IMR-90 (cell line): ENCODE results near the gene CD86. TPM values are rescaled to one million over a fixed set of nuclear protein-coding genes. Genes with fewer than 3 reads are reported as not detected.

Source experiments
- ATAC-seq: fragments of 200-7000 bp; cut with Tn5 transposase; 2 replicates; pipeline ENCODE4 v1.9.1; 2020; ENCODE audit warnings: low read depth, mild to moderate bottlenecking, moderate library complexity
- BruUV-seq: library from RNA; stranded (reverse); fragments of 400-500 nt; replicated peaks from 2 replicates; lab custom pipeline; 2021; lab: Mats Ljungman, UMichigan
- CTCF ChIA-PET: fragments of 300-600 bp; formaldehyde crosslinking; extraction: SDS; loops from one replicate; lab custom pipeline; 2021; ENCODE audit warnings: antibody characterized with exemption; lab: Yijun Ruan, JAX
- POLR2A ChIA-PET: fragments of 300-600 bp; sonication (Branson Sonifier 250); formaldehyde crosslinking; loops from one replicate; lab custom pipeline; 2022; ENCODE audit warnings: antibody characterized with exemption; ENCODE audit not compliant: unreplicated experiment; lab: Charles Lee
- DNase-seq: peaks from one replicate; pipeline ENCODE4 v3.0.0; 2013
- H2AFZ ChIP-seq: replicated peaks from 2 replicates; pipeline ENCODE3; 2013; ENCODE audit warnings: low read length, mild to moderate bottlenecking; ENCODE audit not compliant: poor library complexity
- H2AK5ac ChIP-seq: 2 replicates; pipeline ENCODE4 v1.6.1; 2013; ENCODE audit warnings: low read depth, low read length, inconsistent platforms
- H2AK9ac ChIP-seq: replicated peaks from 2 replicates; pipeline ENCODE3; 2013; ENCODE audit warnings: mild to moderate bottlenecking, low read depth, low read length, moderate library complexity; ENCODE audit not compliant: poor library complexity
- H2BK120ac ChIP-seq: 2 replicates; pipeline ENCODE4 v1.6.1; 2013; ENCODE audit warnings: low read depth, low read length, inconsistent platforms
- H2BK15ac ChIP-seq: 3 replicates; pipeline ENCODE4 v1.6.1; 2013; ENCODE audit warnings: low read depth, low read length, inconsistent platforms
- H2BK20ac ChIP-seq: 2 replicates; pipeline ENCODE4 v1.6.1; 2013; ENCODE audit warnings: low read depth, mild to moderate bottlenecking, inconsistent platforms, low read length, moderate library complexity
- H2BK5ac ChIP-seq: 2 replicates; pipeline ENCODE4 v1.6.1; 2013; ENCODE audit warnings: mild to moderate bottlenecking, low read depth, low read length, inconsistent platforms; ENCODE audit not compliant: poor library complexity, severe bottlenecking
- H3K14ac ChIP-seq: replicated peaks from 2 replicates; pipeline ENCODE4 v1.6.1; 2013; ENCODE audit warnings: low read depth, low read length, inconsistent platforms
- H3K18ac ChIP-seq: 2 replicates; pipeline ENCODE4 v1.6.1; 2013; ENCODE audit warnings: low read depth, low read length, control low read depth
- H3K23ac ChIP-seq: 2 replicates; pipeline ENCODE4 v1.6.1; 2013; ENCODE audit warnings: low read depth, low read length, inconsistent platforms
- H3K27ac ChIP-seq: 2 replicates; pipeline ENCODE4 v1.5.1; 2013; ENCODE audit warnings: mild to moderate bottlenecking, control low read depth, low read length; ENCODE audit not compliant: insufficient read depth
- H3K27me3 ChIP-seq: 2 replicates; pipeline ENCODE4 v1.6.1; 2013; ENCODE audit warnings: low read length; ENCODE audit not compliant: control insufficient read depth, insufficient read depth
- H3K36me3 ChIP-seq: 2 replicates; pipeline ENCODE4 v1.6.1; 2013; ENCODE audit warnings: low read length, mixed read lengths; ENCODE audit not compliant: control insufficient read depth, insufficient read depth
- H3K4ac ChIP-seq: 2 replicates; pipeline ENCODE4 v1.6.1; 2013; ENCODE audit warnings: low read depth, low read length, inconsistent platforms
- H3K4me1 ChIP-seq: 2 replicates; pipeline ENCODE4 v1.6.1; 2013; ENCODE audit warnings: low read length, mixed read lengths; ENCODE audit not compliant: control insufficient read depth, insufficient read depth
- H3K4me2 ChIP-seq: 2 replicates; pipeline ENCODE4 v1.6.1; 2013; ENCODE audit warnings: low read depth, mild to moderate bottlenecking, control low read depth, low read length, moderate library complexity
- H3K4me3 ChIP-seq: 2 replicates; pipeline ENCODE4 v1.5.1; 2013; ENCODE audit warnings: low read depth, mild to moderate bottlenecking, control low read depth, low read length, moderate library complexity; ENCODE audit not compliant: insufficient read depth
- H3K56ac ChIP-seq: 2 replicates; pipeline ENCODE4 v1.6.1; 2013; ENCODE audit warnings: low read length, inconsistent platforms; ENCODE audit not compliant: insufficient read depth; ENCODE audit errors: extremely low read depth
- H3K79me1 ChIP-seq, 2 experiments: 2 replicates each; pipeline ENCODE4 v1.6.1; 2013; ENCODE audit warnings: low read length in 2 of 2, inconsistent platforms in 1 of 2, low read depth in 1 of 2
- H3K9ac ChIP-seq: 2 replicates; pipeline ENCODE4 v1.6.1; 2013; ENCODE audit warnings: low read depth, low read length, control low read depth
- H3K9me1 ChIP-seq: 2 replicates; pipeline ENCODE4 v1.6.1; 2013; ENCODE audit warnings: low read length, inconsistent platforms; ENCODE audit not compliant: insufficient read depth
- H3K9me3 ChIP-seq: 2 replicates; pipeline ENCODE4 v1.6.1; 2013; ENCODE audit warnings: low read length; ENCODE audit not compliant: control insufficient read depth, insufficient read depth
- H4K20me1 ChIP-seq: 2 replicates; pipeline ENCODE4 v1.6.1; 2013; ENCODE audit warnings: low read length, inconsistent platforms; ENCODE audit not compliant: insufficient read depth
- H4K5ac ChIP-seq: 2 replicates; pipeline ENCODE4 v1.6.1; 2013; ENCODE audit warnings: mild to moderate bottlenecking, low read depth, low read length, control low read depth
- H4K8ac ChIP-seq, 2 experiments: 2 replicates each; pipeline ENCODE4 v1.6.1; 2013; ENCODE audit warnings: low read depth in 2 of 2, low read length in 2 of 2, control low read depth in 1 of 2, inconsistent platforms in 1 of 2
- H4K91ac ChIP-seq: 2 replicates; pipeline ENCODE4 v1.6.1; 2013; ENCODE audit warnings: low read depth, low read length, inconsistent platforms; ENCODE audit not compliant: insufficient read depth
- BHLHE40 ChIP-seq: fragments of 150-350 bp; IDR thresholded peaks from 2 replicates; pipeline ENCODE4 v1.6.1; 2016; ENCODE audit warnings: mild to moderate bottlenecking, low read depth, low read length
- CEBPB ChIP-seq: IDR thresholded peaks from 2 replicates; pipeline ENCODE4 v1.6.1; 2012; ENCODE audit warnings: low read depth, low read length, improper control_type of control experiment
- CHD1 ChIP-seq: IDR thresholded peaks from 2 replicates; pipeline ENCODE4 v1.6.1; 2012; ENCODE audit warnings: low read depth, low read length, improper control_type of control experiment
- FOS ChIP-seq: fragments of 150-350 bp; IDR thresholded peaks from 2 replicates; pipeline ENCODE4 v1.6.1; 2016; ENCODE audit warnings: low read depth, low read length
- MAFK ChIP-seq: IDR thresholded peaks from 2 replicates; pipeline ENCODE4 v1.6.1; 2012; ENCODE audit warnings: low read depth, low read length, improper control_type of control experiment
- MAZ ChIP-seq: IDR thresholded peaks from 2 replicates; pipeline ENCODE4 v1.6.1; 2012; ENCODE audit warnings: low read depth, mild to moderate bottlenecking, low read length, improper control_type of control experiment, moderate library complexity, borderline replicate concordance
- MXI1 ChIP-seq: IDR thresholded peaks from 2 replicates; pipeline ENCODE4 v1.6.1; 2012; ENCODE audit warnings: low read depth, mild to moderate bottlenecking, low read length, moderate library complexity, borderline replicate concordance
- NFE2L2 ChIP-seq: fragments of 150-350 bp; IDR thresholded peaks from 2 replicates; pipeline ENCODE4 v1.6.1; 2016; ENCODE audit warnings: low read depth, mild to moderate bottlenecking, low read length
- POLR2A ChIP-seq: IDR thresholded peaks from 2 replicates; pipeline ENCODE4 v1.6.1; 2012; ENCODE audit warnings: mild to moderate bottlenecking, low read depth, low read length
- RAD21 ChIP-seq: IDR thresholded peaks from 2 replicates; pipeline ENCODE4 v1.6.1; 2012; ENCODE audit warnings: low read length, improper control_type of control experiment
- RCOR1 ChIP-seq: IDR thresholded peaks from 2 replicates; pipeline ENCODE4 v1.6.1; 2012; ENCODE audit warnings: mild to moderate bottlenecking, low read length, improper control_type of control experiment; ENCODE audit not compliant: insufficient replicate concordance
- RFX5 ChIP-seq: IDR thresholded peaks from 2 replicates; pipeline ENCODE4 v1.8.0; 2012; ENCODE audit warnings: low read depth, mild to moderate bottlenecking, low read length, moderate library complexity
- WGBS, 2 experiments: methylation state at CpG; one replicate each; pipeline versions ENCODE4 v1.1.5 to v1.1.7; 2013; ENCODE audit warnings: missing lambda C conversion rate in 2 of 2; ENCODE audit not compliant: insufficient read length in 1 of 2; ENCODE audit errors: extremely low coverage in 2 of 2; 5-methylcytosine and 5-hydroxymethylcytosine counted together
- dilution Hi-C: fragments of 300-500 bp; cut with HindIII; formaldehyde crosslinking; loops from one replicate; pipeline ENCODE4 v1.14.3; 2018; ENCODE audit warnings: low sequenced_read_pairs; ENCODE audit not compliant: unreplicated experiment
- in situ Hi-C: fragments of 300-500 bp; cut with MboI; formaldehyde crosslinking; loops from 3 replicates; pipeline ENCODE4 v1.14.3; 2019; ENCODE audit warnings: low sequenced_read_pairs, inconsistent platforms, mixed read lengths
- intact Hi-C: fragments of 100-400 bp; cut with micrococcal nuclease; formaldehyde crosslinking; loops from 2 replicates; pipeline ENCODE4 v1.10.0; 2022
- polyA plus RNA-seq, 3 experiments: library from polyadenylated mRNA; depleted of rRNA; stranded (reverse); fragments of >200 nt; gene quantifications; 2 replicates each; pipeline ENCODE4 v1.2.3, GENCODE V29; 2012; ENCODE audit warnings: low replicate concordance in 1 of 3
- total RNA-seq: library from RNA; depleted of rRNA; stranded (reverse); fragments of >200 nt; gene quantifications from 2 replicates; pipeline ENCODE4 v1.2.3, GENCODE V29; 2012
- TF ChIP-seq, protein P1 (sequence below): conservative IDR thresholded peaks from 2 replicates; pipeline ENCODE4 v1.5.1; 2012; ENCODE audit warnings: mild to moderate bottlenecking, low read depth, low read length, improper control_type of control experiment
- TF ChIP-seq, protein P2 (sequence below): fragments of 150-350 bp; IDR thresholded peaks from 2 replicates; pipeline ENCODE4 v1.6.1; 2017; ENCODE audit warnings: mild to moderate bottlenecking, antibody characterized with exemption, low read length, low read depth
- TF ChIP-seq, protein P3 (sequence below): fragments of 150-350 bp; IDR thresholded peaks from 2 replicates; pipeline ENCODE4 v1.6.1; 2016; ENCODE audit warnings: low read depth, mild to moderate bottlenecking, low read length, moderate library complexity, borderline replicate concordance

Gene CD86
- total and polyA plus RNA-seq, 2 of the 4 experiments (the other 2 are of a cell fraction), result not detected

DNA sequence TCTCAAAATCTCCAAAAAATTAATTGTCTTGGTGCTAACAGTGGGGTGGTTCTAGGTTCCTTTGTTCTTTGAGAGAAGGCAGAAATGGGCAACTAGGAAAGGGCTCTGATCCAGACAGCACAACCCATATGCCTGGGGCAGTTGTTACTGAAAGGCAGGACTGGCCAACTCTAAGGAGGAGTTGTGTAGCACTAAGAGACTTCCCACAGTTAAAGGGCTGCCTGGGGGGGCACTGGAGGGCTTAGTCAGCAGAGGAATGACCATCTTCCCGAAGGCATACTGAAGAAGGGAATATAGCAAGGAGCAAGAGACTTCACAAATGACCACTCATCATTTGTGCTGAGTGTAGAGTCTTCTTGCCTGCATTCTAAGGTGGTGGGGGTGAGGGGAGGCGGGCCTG is 48.9 kb upstream of the CD86 start:
- H3K27me3 ChIP-seq, result peaks cover 2% of the 10 kb centered on the region
- H4K5ac ChIP-seq, result no peak overlapping the region
- no peak overlapping the region for H3K23ac ChIP-seq
- H3K18ac ChIP-seq, result no peak overlapping the region
- dilution Hi-C loops, result no loop called here
- no peak overlapping the region for H3K27ac ChIP-seq
- intact Hi-C loops, result no loop called here
- H2AK5ac ChIP-seq, result no peak overlapping the region
- DNase-seq (no peak), ATAC-seq (no peak)
- H3K9me3 ChIP-seq, result no peaks in the 10 kb centered on the region
- no peak overlapping the region for H2AFZ ChIP-seq
- no peak overlapping the region for H2BK20ac ChIP-seq
- BruUV-seq, result no TSS peak
- H2BK5ac ChIP-seq, result no peak overlapping the region
- H2BK15ac ChIP-seq, result no peak overlapping the region
- CTCF ChIA-PET, result no interaction called here
- H3K4me2 ChIP-seq, result no peak overlapping the region
- H2AK9ac ChIP-seq, result no peak overlapping the region
- no peaks in the 10 kb centered on the region for H3K79me1 ChIP-seq
- H3K14ac ChIP-seq, result no peak overlapping the region
- H4K20me1 ChIP-seq, result no peaks in the 10 kb centered on the region
- in situ Hi-C loops, result no loop called here
- no peak overlapping the region for H3K56ac ChIP-seq
- TF ChIP-seq MXI1 (no peak), MAZ (no peak), POLR2A (no peak), FOS (no peak), RAD21 (no peak), CEBPB (no peak), RCOR1 (no peak), BHLHE40 (no peak), RFX5 (no peak), NFE2L2 (no peak), MAFK (no peak), CHD1 (no peak)
- TF ChIP-seq, protein P1, sequence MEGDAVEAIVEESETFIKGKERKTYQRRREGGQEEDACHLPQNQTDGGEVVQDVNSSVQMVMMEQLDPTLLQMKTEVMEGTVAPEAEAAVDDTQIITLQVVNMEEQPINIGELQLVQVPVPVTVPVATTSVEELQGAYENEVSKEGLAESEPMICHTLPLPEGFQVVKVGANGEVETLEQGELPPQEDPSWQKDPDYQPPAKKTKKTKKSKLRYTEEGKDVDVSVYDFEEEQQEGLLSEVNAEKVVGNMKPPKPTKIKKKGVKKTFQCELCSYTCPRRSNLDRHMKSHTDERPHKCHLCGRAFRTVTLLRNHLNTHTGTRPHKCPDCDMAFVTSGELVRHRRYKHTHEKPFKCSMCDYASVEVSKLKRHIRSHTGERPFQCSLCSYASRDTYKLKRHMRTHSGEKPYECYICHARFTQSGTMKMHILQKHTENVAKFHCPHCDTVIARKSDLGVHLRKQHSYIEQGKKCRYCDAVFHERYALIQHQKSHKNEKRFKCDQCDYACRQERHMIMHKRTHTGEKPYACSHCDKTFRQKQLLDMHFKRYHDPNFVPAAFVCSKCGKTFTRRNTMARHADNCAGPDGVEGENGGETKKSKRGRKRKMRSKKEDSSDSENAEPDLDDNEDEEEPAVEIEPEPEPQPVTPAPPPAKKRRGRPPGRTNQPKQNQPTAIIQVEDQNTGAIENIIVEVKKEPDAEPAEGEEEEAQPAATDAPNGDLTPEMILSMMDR, result no peak
- TF ChIP-seq, protein P2, sequence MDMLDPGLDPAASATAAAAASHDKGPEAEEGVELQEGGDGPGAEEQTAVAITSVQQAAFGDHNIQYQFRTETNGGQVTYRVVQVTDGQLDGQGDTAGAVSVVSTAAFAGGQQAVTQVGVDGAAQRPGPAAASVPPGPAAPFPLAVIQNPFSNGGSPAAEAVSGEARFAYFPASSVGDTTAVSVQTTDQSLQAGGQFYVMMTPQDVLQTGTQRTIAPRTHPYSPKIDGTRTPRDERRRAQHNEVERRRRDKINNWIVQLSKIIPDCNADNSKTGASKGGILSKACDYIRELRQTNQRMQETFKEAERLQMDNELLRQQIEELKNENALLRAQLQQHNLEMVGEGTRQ, result no peak
- TF ChIP-seq, protein P3, sequence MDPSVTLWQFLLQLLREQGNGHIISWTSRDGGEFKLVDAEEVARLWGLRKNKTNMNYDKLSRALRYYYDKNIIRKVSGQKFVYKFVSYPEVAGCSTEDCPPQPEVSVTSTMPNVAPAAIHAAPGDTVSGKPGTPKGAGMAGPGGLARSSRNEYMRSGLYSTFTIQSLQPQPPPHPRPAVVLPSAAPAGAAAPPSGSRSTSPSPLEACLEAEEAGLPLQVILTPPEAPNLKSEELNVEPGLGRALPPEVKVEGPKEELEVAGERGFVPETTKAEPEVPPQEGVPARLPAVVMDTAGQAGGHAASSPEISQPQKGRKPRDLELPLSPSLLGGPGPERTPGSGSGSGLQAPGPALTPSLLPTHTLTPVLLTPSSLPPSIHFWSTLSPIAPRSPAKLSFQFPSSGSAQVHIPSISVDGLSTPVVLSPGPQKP, result no peak
- H2BK120ac ChIP-seq, result no peak overlapping the region
- no peak overlapping the region for H4K8ac ChIP-seq
- POLR2A ChIA-PET, result no interaction called here
- H3K36me3 ChIP-seq, result no peaks in the 10 kb centered on the region
- no peak overlapping the region for H4K91ac ChIP-seq
- H3K4ac ChIP-seq, result no peak overlapping the region
- no peaks in the 10 kb centered on the region for H3K9me1 ChIP-seq
- no peak overlapping the region for H3K4me3 ChIP-seq
- no peak overlapping the region for H3K9ac ChIP-seq
- no CpG with 5 or more reads among the region's 2 CpGs for WGBS, 2 experiments
- H3K4me1 ChIP-seq, result no peaks in the 10 kb centered on the region
